Uterus (tissue), 2 donors: Measurements from ENCODE around the gene HOXD12.

ENCODE experiments used
- POLR2A ChIP-seq, 2 donors: fragments of 450-650 bp; IDR thresholded peaks; one replicate each; pipeline ENCODE4 v1.6.1; 2016; ENCODE audit warnings: antibody characterized with exemption in 2 of 2, mild to moderate bottlenecking in 1 of 2, moderate library complexity in 1 of 2
- TF ChIP-seq, protein P1 (sequence below), 4 experiments: fragments of 200-600 bp in 2 of 4; fragments of 450-650 bp in 2 of 4; sonication (generic) in 2 of 4; IDR thresholded peaks; one replicate each; pipeline ENCODE4 v1.5.1; 2016 to 2019; ENCODE audit warnings: antibody characterized with exemption in 4 of 4, mild to moderate bottlenecking in 2 of 4, moderate library complexity in 1 of 4

DNA sequence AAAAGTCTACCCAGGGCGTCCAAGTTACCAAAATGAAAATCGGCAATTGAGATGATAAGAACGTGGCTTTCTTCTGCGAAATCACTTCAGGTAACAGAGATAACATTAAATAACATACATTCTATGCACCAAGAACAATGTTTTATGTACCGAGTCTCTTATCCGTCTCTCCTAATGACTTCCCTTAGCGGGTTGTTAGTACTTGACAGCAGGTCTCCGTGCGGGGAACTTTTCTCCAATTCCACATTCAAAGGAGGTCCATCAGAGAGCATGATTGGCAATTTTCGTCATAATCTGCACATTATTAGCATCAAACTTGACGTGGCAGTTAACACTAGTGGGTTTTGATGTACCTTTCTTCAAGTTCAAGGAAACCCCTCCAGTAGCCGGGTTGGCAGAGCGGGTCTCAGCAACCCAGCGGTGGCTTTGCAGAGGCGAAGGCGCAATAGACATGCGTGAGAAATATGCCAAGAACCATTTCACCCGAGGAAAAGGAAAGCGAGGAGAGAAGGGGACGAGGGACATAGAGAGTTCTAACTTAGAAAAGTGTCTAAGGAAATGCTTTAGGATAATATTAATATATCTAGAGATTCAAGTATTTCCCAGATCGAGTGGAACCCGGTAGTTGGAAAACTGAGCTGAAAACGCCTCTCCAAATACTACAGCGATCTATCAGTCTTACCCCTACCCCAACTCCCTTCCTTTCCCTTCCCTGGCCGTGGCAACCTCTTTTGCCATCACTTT lies 20.9 kb upstream of the HOXD12 start:
- TF ChIP-seq, protein P1, sequence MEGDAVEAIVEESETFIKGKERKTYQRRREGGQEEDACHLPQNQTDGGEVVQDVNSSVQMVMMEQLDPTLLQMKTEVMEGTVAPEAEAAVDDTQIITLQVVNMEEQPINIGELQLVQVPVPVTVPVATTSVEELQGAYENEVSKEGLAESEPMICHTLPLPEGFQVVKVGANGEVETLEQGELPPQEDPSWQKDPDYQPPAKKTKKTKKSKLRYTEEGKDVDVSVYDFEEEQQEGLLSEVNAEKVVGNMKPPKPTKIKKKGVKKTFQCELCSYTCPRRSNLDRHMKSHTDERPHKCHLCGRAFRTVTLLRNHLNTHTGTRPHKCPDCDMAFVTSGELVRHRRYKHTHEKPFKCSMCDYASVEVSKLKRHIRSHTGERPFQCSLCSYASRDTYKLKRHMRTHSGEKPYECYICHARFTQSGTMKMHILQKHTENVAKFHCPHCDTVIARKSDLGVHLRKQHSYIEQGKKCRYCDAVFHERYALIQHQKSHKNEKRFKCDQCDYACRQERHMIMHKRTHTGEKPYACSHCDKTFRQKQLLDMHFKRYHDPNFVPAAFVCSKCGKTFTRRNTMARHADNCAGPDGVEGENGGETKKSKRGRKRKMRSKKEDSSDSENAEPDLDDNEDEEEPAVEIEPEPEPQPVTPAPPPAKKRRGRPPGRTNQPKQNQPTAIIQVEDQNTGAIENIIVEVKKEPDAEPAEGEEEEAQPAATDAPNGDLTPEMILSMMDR (IDR thresholded peaks at IDR 0.05) = no peak
- no peak for TF ChIP-seq POLR2A (IDR thresholded peaks at IDR 0.05)
